ENCODE results near the gene TMX3. TPM values are rescaled to one million over a fixed set of nuclear protein-coding genes. Genes with fewer than 3 reads are reported as not detected.

The TMX3 gene
- total RNA-seq, 2 donors from 2014 or later: 53.0 to 64.8 TPM

GRCh38 chr18:68627812-68628211 is 87.1 kb downstream of the TMX3 start:
- Mint-ChIP-seq H3K27me3 (no peaks in the 10 kb centered on the region), H3K9me3 (no peaks in the 10 kb centered on the region), H3K4me3 (no peak overlapping the region), H3K4me1 (ENCODE audit: low read depth in 2 of 2) (no peaks in the 10 kb centered on the region), H3K36me3 (no peaks in the 10 kb centered on the region), H3K27ac (no peak overlapping the region)
- DNase-seq (ENCODE audit: low spot score): no peak
- ATAC-seq: no peak

Other genes with a start within 250 kb of the TMX3 start
- 1 to 10 TPM; 1.0 to 1.5 TPM for gene CCDC102B, start 83.0 kb upstream of the TMX3 start, total RNA-seq